GM18858 (cell line): ENCODE data around the gene HDHD3.
"Not testable (repeated sequence)": the region's sequence is repeated elsewhere in the genome, so short reads cannot be mapped to it uniquely, and the experiment has no call there.

Experiments
- ATAC-seq: cut with Tn5 transposase; IDR thresholded peaks from one replicate; pipeline ENCODE4 v1.9.1; 2021; ENCODE audit not compliant: unreplicated experiment

The HDHD3 gene

GRCh38 chr9:113368348-113368981 lies 8.3 kb downstream of the HDHD3 start:
- no peak for ATAC-seq

GRCh38 chr9:113365652-113366051 lies 11.1 kb downstream of the HDHD3 start:
- ATAC-seq, result not testable (repeated sequence)

- ATAC-seq, result no peak
Measured at GRCh38 chr9:113364951-113365350, 11.8 kb downstream of the HDHD3 start.

- no peak for ATAC-seq
Measured at GRCh38 chr9:113363336-113363735, 13.4 kb downstream of the HDHD3 start.

GRCh38 chr9:113361304-113362018 lies 15.3 kb downstream of the HDHD3 start:
- no peak for ATAC-seq

GRCh38 chr9:113360242-113360842 lies 16.4 kb downstream of the HDHD3 start:
- ATAC-seq, result no peak

GRCh38 chr9:113359385-113359784 lies 17.4 kb downstream of the HDHD3 start:
- ATAC-seq, result no peak

- ATAC-seq, result no peak
Measured at GRCh38 chr9:113356686-113357292, 20.0 kb downstream of the HDHD3 start.

GRCh38 chr9:113355040-113355596 lies 21.7 kb downstream of the HDHD3 start:
- ATAC-seq, result no peak

GRCh38 chr9:113352411-113352810 lies 24.4 kb downstream of the HDHD3 start:
- no peak for ATAC-seq

- no peak for ATAC-seq
Measured at GRCh38 chr9:113352006-113352405, 24.8 kb downstream of the HDHD3 start.

GRCh38 chr9:113350937-113351336 lies 25.8 kb downstream of the HDHD3 start:
- ATAC-seq, result no peak

GRCh38 chr9:113350107-113350661 lies 26.6 kb downstream of the HDHD3 start:
- ATAC-seq, result no peak

GRCh38 chr9:113349445-113350094 lies 27.2 kb downstream of the HDHD3 start, which contains the start of gene BSPRY:
BSPRY (plus strand) TSS chr9:113349541; CDS start chr9:113349580, 39 bp downstream.
- no peak for ATAC-seq

- ATAC-seq, result no peak
Measured at GRCh38 chr9:113349066-113349444, 27.7 kb downstream of the HDHD3 start.

GRCh38 chr9:113348437-113348836 lies 28.3 kb downstream of the HDHD3 start:
- ATAC-seq, result no peak

- no peak for ATAC-seq
Measured at GRCh38 chr9:113345671-113346070, 31.1 kb downstream of the HDHD3 start.

- no peak for ATAC-seq
Measured at GRCh38 chr9:113345190-113345589, 31.6 kb downstream of the HDHD3 start.

GRCh38 chr9:113343732-113344231 lies 33.0 kb downstream of the HDHD3 start:
- ATAC-seq, result no peak

GRCh38 chr9:113341712-113342410 lies 34.9 kb downstream of the HDHD3 start:
- ATAC-seq, result no peak
